Testis (tissue), 3 donors: Measurements from ENCODE around the gene HAPSTR1. TPM values are rescaled to one million over a fixed set of nuclear protein-coding genes. Genes with fewer than 3 reads are reported as not detected.

Source experiments
- DNase-seq: peaks from one replicate; pipeline ENCODE4 v3.0.0-alpha.2; 2019
- H3K27ac ChIP-seq, 2 donors: fragments of 200-600 bp; sonication (generic); one replicate each; pipeline ENCODE4 v1.5.1; 2019
- H3K27me3 ChIP-seq: fragments of 200-600 bp; sonication (generic); one replicate; pipeline ENCODE4 v1.5.1; 2019
- H3K36me3 ChIP-seq: fragments of 200-600 bp; sonication (generic); one replicate; pipeline ENCODE4 v1.5.1; 2017; ENCODE audit warnings: low read depth; ENCODE audit errors: missing control alignments
- H3K4me1 ChIP-seq: fragments of 200-600 bp; sonication (generic); one replicate; pipeline ENCODE4 v1.5.1; 2019
- H3K4me3 ChIP-seq, 2 donors: fragments of 200-600 bp; sonication (generic); one replicate each; pipeline ENCODE4 v1.5.1; 2017 to 2019
- H3K9me3 ChIP-seq: fragments of 200-600 bp; sonication (generic); one replicate; pipeline ENCODE4 v1.5.1; 2017
- POLR2A ChIP-seq: fragments of 450-650 bp; IDR thresholded peaks from one replicate; pipeline ENCODE4 v1.6.1; 2017; ENCODE audit warnings: antibody characterized with exemption, mild to moderate bottlenecking, moderate library complexity
- WGBS, 2 donors: methylation state at CpG; one replicate each; pipeline ENCODE4 v1.1.5; 2018; 5-methylcytosine and 5-hydroxymethylcytosine counted together
- intact Hi-C: fragments of 100-400 bp; cut with DNase I; formaldehyde crosslinking; loops from one replicate; pipeline ENCODE4 v1.15.1; 2023; ENCODE audit warnings: low total_unique reads
- polyA plus RNA-seq: library from polyadenylated mRNA; stranded (reverse); fragments of 350-450 nt; fragmentation: Illumina TruSeq; extraction: RNeasy Lipid Tissue Mini Kit (QIAGEN cat#74804); gene quantifications from one replicate; pipeline ENCODE4 v1.2.3, GENCODE V29; 2014; ENCODE audit warnings: low read depth, low replicate concordance; ENCODE audit not compliant: insufficient read depth
- total RNA-seq, 2 donors: library from RNA; depleted of rRNA; stranded (reverse); fragments of >200 nt; gene quantifications; one replicate each; pipeline ENCODE4 v1.2.3, GENCODE V29; 2016
- TF ChIP-seq, protein P1 (sequence below), 3 experiments: fragments of 450-650 bp in 2 of 3; fragments of 200-600 bp in 1 of 3; sonication (generic) in 1 of 3; IDR thresholded peaks; one replicate each; pipeline ENCODE4 v1.5.1; 2016 to 2019; ENCODE audit warnings: antibody characterized with exemption in 3 of 3, mild to moderate bottlenecking in 2 of 3, moderate library complexity in 1 of 3

HAPSTR1 gene
- total and polyA plus RNA-seq, 3 donors from 2014 or later: 37.5 to 75.7 (median 68.8) TPM

- WGBS, 2 donors: 27 to 35% methylated on average over 9 of the region's 9 CpGs
- peak; percentile 91 for DNase-seq
- Histone ChIP-seq H3K4me3 (peak overlapping the region in 1 of 2 donors; percentile 29), H3K9me3 (no peaks in the 10 kb centered on the region), H3K27me3 (no peaks in the 10 kb centered on the region), H3K27ac (no peak overlapping the region), H3K36me3 (no peaks in the 10 kb centered on the region), H3K4me1 (peaks cover 3% of the 10 kb centered on the region)
- intact Hi-C loops: no loop called here
- TF ChIP-seq, protein P1, sequence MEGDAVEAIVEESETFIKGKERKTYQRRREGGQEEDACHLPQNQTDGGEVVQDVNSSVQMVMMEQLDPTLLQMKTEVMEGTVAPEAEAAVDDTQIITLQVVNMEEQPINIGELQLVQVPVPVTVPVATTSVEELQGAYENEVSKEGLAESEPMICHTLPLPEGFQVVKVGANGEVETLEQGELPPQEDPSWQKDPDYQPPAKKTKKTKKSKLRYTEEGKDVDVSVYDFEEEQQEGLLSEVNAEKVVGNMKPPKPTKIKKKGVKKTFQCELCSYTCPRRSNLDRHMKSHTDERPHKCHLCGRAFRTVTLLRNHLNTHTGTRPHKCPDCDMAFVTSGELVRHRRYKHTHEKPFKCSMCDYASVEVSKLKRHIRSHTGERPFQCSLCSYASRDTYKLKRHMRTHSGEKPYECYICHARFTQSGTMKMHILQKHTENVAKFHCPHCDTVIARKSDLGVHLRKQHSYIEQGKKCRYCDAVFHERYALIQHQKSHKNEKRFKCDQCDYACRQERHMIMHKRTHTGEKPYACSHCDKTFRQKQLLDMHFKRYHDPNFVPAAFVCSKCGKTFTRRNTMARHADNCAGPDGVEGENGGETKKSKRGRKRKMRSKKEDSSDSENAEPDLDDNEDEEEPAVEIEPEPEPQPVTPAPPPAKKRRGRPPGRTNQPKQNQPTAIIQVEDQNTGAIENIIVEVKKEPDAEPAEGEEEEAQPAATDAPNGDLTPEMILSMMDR (IDR thresholded peaks at IDR 0.05): no peak
- no peak for TF ChIP-seq POLR2A
These were observed 38.3 kb upstream of the HAPSTR1 start for GRCh38 chr16:9053006-9053601.

- DNase-seq: no peak
- no peaks in the 10 kb centered on the region for H3K4me1 ChIP-seq
- H3K36me3 ChIP-seq: no peaks in the 10 kb centered on the region
- no peak overlapping the region for H3K4me3 ChIP-seq
- TF ChIP-seq, protein P1 (IDR thresholded peaks at IDR 0.05): no peak
- TF ChIP-seq POLR2A: no peak
- H3K27me3 ChIP-seq: no peaks in the 10 kb centered on the region
- WGBS, 2 donors: 83 to 92% methylated on average over 4 of the region's 4 CpGs
- no peak overlapping the region for H3K27ac ChIP-seq
- intact Hi-C loops: no loop called here
- H3K9me3 ChIP-seq: no peaks in the 10 kb centered on the region
These were observed 37.0 kb upstream of the HAPSTR1 start for GRCh38 chr16:9054460-9054859.

- TF ChIP-seq, protein P1 (IDR thresholded peaks at IDR 0.05): no peak
- TF ChIP-seq POLR2A: no peak
- Histone ChIP-seq H3K4me3 (no peak overlapping the region), H3K27ac (no peak overlapping the region), H3K9me3 (no peaks in the 10 kb centered on the region), H3K27me3 (no peaks in the 10 kb centered on the region), H3K36me3 (no peaks in the 10 kb centered on the region), H3K4me1 (no peaks in the 10 kb centered on the region)
- WGBS, 2 donors: 95 to 96% methylated on average over 2 of the region's 2 CpGs
- intact Hi-C loops: no loop called here
- DNase-seq: no peak
These were observed 36.3 kb upstream of the HAPSTR1 start for GRCh38 chr16:9055115-9055514.

GRCh38 chr16:9055661-9056060 is 35.8 kb upstream of the HAPSTR1 start:
- Histone ChIP-seq H3K9me3 (no peaks in the 10 kb centered on the region), H3K4me3 (no peak overlapping the region), H3K27me3 (no peaks in the 10 kb centered on the region), H3K36me3 (no peaks in the 10 kb centered on the region), H3K4me1 (no peaks in the 10 kb centered on the region), H3K27ac (no peak overlapping the region)
- DNase-seq: no peak
- no peak for TF ChIP-seq POLR2A
- TF ChIP-seq, protein P1 (IDR thresholded peaks at IDR 0.05): no peak
- WGBS, 2 donors: 78 to 79% methylated on average over 2 of the region's 2 CpGs
- intact Hi-C loops: no loop called here

GRCh38 chr16:9056061-9056460 is 35.4 kb upstream of the HAPSTR1 start:
- no peak overlapping the region for H3K4me3 ChIP-seq
- H3K9me3 ChIP-seq: no peaks in the 10 kb centered on the region
- no peak for DNase-seq
- TF ChIP-seq, protein P1 (IDR thresholded peaks at IDR 0.05): no peak
- TF ChIP-seq POLR2A: no peak
- no peaks in the 10 kb centered on the region for H3K4me1 ChIP-seq
- intact Hi-C loops: no loop called here
- 85 to 90% methylated on average over 9 of the region's 9 CpGs for WGBS, 2 donors
- no peak overlapping the region for H3K27ac ChIP-seq
- H3K36me3 ChIP-seq: no peaks in the 10 kb centered on the region
- H3K27me3 ChIP-seq: no peaks in the 10 kb centered on the region
